Stimulated activated naive CD8-positive, alpha-beta T cell treated with anti-CD3 and anti-CD28 coated beads, Interleukin-15, Interleukin-2, amounts not matched to agents 100 ng/mL and 50 ng/mL, for 24 hours (primary cell): ENCODE measurements around the gene CARD10.

Experiments
- H3K27ac Mint-ChIP-seq: one replicate; pipeline ENCODE4 v1.8.0; 2021; ENCODE audit warnings: mild to moderate bottlenecking, mixed read lengths
- H3K27me3 Mint-ChIP-seq: one replicate; pipeline ENCODE4 v1.8.0; 2021; ENCODE audit warnings: mixed read lengths
- H3K36me3 Mint-ChIP-seq: one replicate; pipeline ENCODE4 v1.8.0; 2021; ENCODE audit warnings: low read depth, mixed read lengths
- H3K4me1 Mint-ChIP-seq: one replicate; pipeline ENCODE4 v1.8.0; 2021; ENCODE audit warnings: low read depth, mixed read lengths
- H3K4me3 Mint-ChIP-seq: one replicate; pipeline ENCODE4 v1.8.0; 2021; ENCODE audit warnings: mild to moderate bottlenecking, mixed read lengths
- H3K9me3 Mint-ChIP-seq: one replicate; pipeline ENCODE4 v1.8.0; 2021; ENCODE audit warnings: mixed read lengths

The CARD10 gene

GRCh38 chr22:37522482-37522881, 3.3 kb upstream of the CARD10 start:
- Mint-ChIP-seq H3K36me3 (no peaks in the 10 kb centered on the region), H3K4me3 (no peak overlapping the region), H3K27ac (no peak overlapping the region), H3K4me1 (peaks cover 12% of the 10 kb centered on the region), H3K27me3 (peaks cover 49% of the 10 kb centered on the region), H3K9me3 (no peaks in the 10 kb centered on the region)

- Mint-ChIP-seq H3K4me1 (peaks cover 12% of the 10 kb centered on the region), H3K27me3 (peaks cover 49% of the 10 kb centered on the region)
Observed at GRCh38 chr22:37521236-37521739, 2.1 kb upstream of the CARD10 start.

GRCh38 chr22:37520776-37521191, 1.6 kb upstream of the CARD10 start:
- Mint-ChIP-seq H3K4me1 (peaks cover 9% of the 10 kb centered on the region), H3K27ac (no peak overlapping the region), H3K9me3 (no peaks in the 10 kb centered on the region), H3K36me3 (no peaks in the 10 kb centered on the region), H3K4me3 (no peak overlapping the region), H3K27me3 (peaks cover 47% of the 10 kb centered on the region)

More at GRCh38 chr22:37521236-37521739, 2.1 kb upstream of the CARD10 start:
- Mint-ChIP-seq H3K4me3 (no peak overlapping the region), H3K36me3 (no peaks in the 10 kb centered on the region), H3K9me3 (no peaks in the 10 kb centered on the region), H3K27ac (no peak overlapping the region)

GRCh38 chr22:37518509-37519267, 527 bp downstream of the CARD10 start:
- Mint-ChIP-seq H3K4me3 (peak overlapping the region; percentile 63), H3K9me3 (no peaks in the 10 kb centered on the region), H3K4me1 (peaks cover 4% of the 10 kb centered on the region), H3K36me3 (no peaks in the 10 kb centered on the region), H3K27me3 (peaks cover 42% of the 10 kb centered on the region), H3K27ac (no peak overlapping the region)

GRCh38 chr22:37517826-37518450, 1.3 kb downstream of the CARD10 start:
- Mint-ChIP-seq H3K4me3 (peak overlapping the region; percentile 63), H3K36me3 (no peaks in the 10 kb centered on the region), H3K27ac (no peak overlapping the region), H3K4me1 (peaks cover 4% of the 10 kb centered on the region), H3K27me3 (peaks cover 35% of the 10 kb centered on the region), H3K9me3 (no peaks in the 10 kb centered on the region)

- H3K36me3 Mint-ChIP-seq = no peaks in the 10 kb centered on the region
- no peak overlapping the region for H3K27ac Mint-ChIP-seq
- no peaks in the 10 kb centered on the region for H3K9me3 Mint-ChIP-seq
- peaks cover 4% of the 10 kb centered on the region for H3K4me1 Mint-ChIP-seq
- no peak overlapping the region for H3K4me3 Mint-ChIP-seq
- H3K27me3 Mint-ChIP-seq = peaks cover 22% of the 10 kb centered on the region
Observed at GRCh38 chr22:37516456-37516855, 2.8 kb downstream of the CARD10 start.

GRCh38 chr22:37515901-37516300, 3.3 kb downstream of the CARD10 start:
- H3K36me3 Mint-ChIP-seq = no peaks in the 10 kb centered on the region
- peaks cover 17% of the 10 kb centered on the region for H3K27me3 Mint-ChIP-seq
- no peaks in the 10 kb centered on the region for H3K9me3 Mint-ChIP-seq
- H3K27ac Mint-ChIP-seq = no peak overlapping the region
- H3K4me1 Mint-ChIP-seq = peaks cover 4% of the 10 kb centered on the region
- no peak overlapping the region for H3K4me3 Mint-ChIP-seq

GRCh38 chr22:37514526-37515051, 4.6 kb downstream of the CARD10 start:
- Mint-ChIP-seq H3K4me3 (no peak overlapping the region), H3K9me3 (no peaks in the 10 kb centered on the region), H3K27me3 (peaks cover 8% of the 10 kb centered on the region), H3K36me3 (no peaks in the 10 kb centered on the region), H3K4me1 (peaks cover 4% of the 10 kb centered on the region), H3K27ac (no peak overlapping the region)

- no peaks in the 10 kb centered on the region for H3K4me1 Mint-ChIP-seq
- H3K27me3 Mint-ChIP-seq = no peaks in the 10 kb centered on the region
- H3K9me3 Mint-ChIP-seq = no peaks in the 10 kb centered on the region
- H3K36me3 Mint-ChIP-seq = no peaks in the 10 kb centered on the region
- H3K27ac Mint-ChIP-seq = no peak overlapping the region
- no peak overlapping the region for H3K4me3 Mint-ChIP-seq
Observed at GRCh38 chr22:37511395-37512104, 7.7 kb downstream of the CARD10 start.

- Mint-ChIP-seq H3K27ac (no peak overlapping the region), H3K4me3 (no peak overlapping the region), H3K4me1 (no peaks in the 10 kb centered on the region), H3K36me3 (no peaks in the 10 kb centered on the region), H3K9me3 (no peaks in the 10 kb centered on the region), H3K27me3 (no peaks in the 10 kb centered on the region)
Observed at GRCh38 chr22:37510091-37510490, 9.1 kb downstream of the CARD10 start.

GRCh38 chr22:37509059-37509860, 10.0 kb downstream of the CARD10 start:
- Mint-ChIP-seq H3K9me3 (no peaks in the 10 kb centered on the region), H3K4me1 (no peaks in the 10 kb centered on the region), H3K27me3 (no peaks in the 10 kb centered on the region), H3K27ac (no peak overlapping the region), H3K36me3 (no peaks in the 10 kb centered on the region), H3K4me3 (no peak overlapping the region)

GRCh38 chr22:37508431-37508992, 10.7 kb downstream of the CARD10 start:
- no peaks in the 10 kb centered on the region for H3K36me3 Mint-ChIP-seq
- no peaks in the 10 kb centered on the region for H3K9me3 Mint-ChIP-seq
- no peaks in the 10 kb centered on the region for H3K4me1 Mint-ChIP-seq
- H3K4me3 Mint-ChIP-seq = no peak overlapping the region
- no peaks in the 10 kb centered on the region for H3K27me3 Mint-ChIP-seq
- H3K27ac Mint-ChIP-seq = no peak overlapping the region

GRCh38 chr22:37507731-37508130, 11.5 kb downstream of the CARD10 start:
- no peak overlapping the region for H3K4me3 Mint-ChIP-seq
- H3K4me1 Mint-ChIP-seq = no peaks in the 10 kb centered on the region
- H3K9me3 Mint-ChIP-seq = no peaks in the 10 kb centered on the region
- no peaks in the 10 kb centered on the region for H3K36me3 Mint-ChIP-seq
- no peak overlapping the region for H3K27ac Mint-ChIP-seq
- H3K27me3 Mint-ChIP-seq = no peaks in the 10 kb centered on the region

GRCh38 chr22:37505989-37506388, 13.2 kb downstream of the CARD10 start:
- H3K9me3 Mint-ChIP-seq = no peaks in the 10 kb centered on the region
- no peak overlapping the region for H3K27ac Mint-ChIP-seq
- no peaks in the 10 kb centered on the region for H3K36me3 Mint-ChIP-seq
- no peaks in the 10 kb centered on the region for H3K27me3 Mint-ChIP-seq
- H3K4me3 Mint-ChIP-seq = no peak overlapping the region
- H3K4me1 Mint-ChIP-seq = peaks cover 12% of the 10 kb centered on the region
